NT2/D1 (cell line): ENCODE measurements around the gene MYO1D.

Experiments used
- SUZ12 ChIP-seq: IDR thresholded peaks from 2 replicates; pipeline ENCODE4 v1.6.1; 2011; ENCODE audit not compliant: insufficient read length, insufficient read depth; ENCODE audit errors: extremely low read depth
- ZNF274 ChIP-seq: IDR thresholded peaks from 2 replicates; pipeline ENCODE4 v1.6.1; 2011; ENCODE audit warnings: mild to moderate bottlenecking, low read depth, low read length

- TF ChIP-seq SUZ12 (no peak), ZNF274 (no peak)
Observed at GRCh38 chr17:32494621-32495358, 382.1 kb downstream of the MYO1D start.
